Measurements from ENCODE around the gene BMAL1.

DNA sequence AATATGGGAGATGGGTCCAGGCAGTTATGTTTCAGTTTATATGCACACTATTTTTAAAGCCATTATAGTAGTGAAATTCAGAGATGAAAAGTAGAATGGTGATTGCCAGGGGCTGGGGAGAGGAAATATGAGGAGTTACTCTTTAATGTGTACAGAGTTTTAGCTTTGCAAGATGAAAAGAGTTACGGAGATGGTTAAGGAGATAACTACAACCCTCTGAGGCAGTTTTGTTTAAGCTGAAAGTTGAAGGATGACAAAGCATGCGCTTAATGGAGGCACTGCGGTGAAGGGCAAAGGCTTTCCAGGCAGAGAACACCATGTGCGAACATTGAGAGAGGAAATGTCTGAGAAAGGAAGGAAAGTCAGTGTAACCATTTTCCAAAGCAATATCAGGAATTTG is 18.2 kb upstream of the BMAL1 start:
- TF ChIP-seq RAD21 (IDR thresholded peaks at IDR 0.05; ENCODE audit: low read depth) = no peak
- no peak for TF ChIP-seq TAF1 (IDR thresholded peaks at IDR 0.05; ENCODE audit: low read depth)
- no peak for TF ChIP-seq EP300 (IDR thresholded peaks at IDR 0.05; ENCODE audit: borderline replicate concordance)
- TF ChIP-seq TEAD4 (IDR thresholded peaks at IDR 0.05) = no peak
